SJSA1 (cell line): Measurements from ENCODE around the gene COMMD3. TPM values are rescaled to one million over a fixed set of nuclear protein-coding genes. Genes with fewer than 3 reads are reported as not detected.
"Not testable (repeated sequence)": the region's sequence is repeated elsewhere in the genome, so short reads cannot be mapped to it uniquely, and the experiment has no call there.

Experiments
- DNase-seq, 2 experiments: peaks; one replicate each; pipeline ENCODE4 v3.0.0-alpha.2; 2015 to 2020; ENCODE audit warnings: low spot score in 2 of 2, low read depth in 1 of 2
- H3K27ac ChIP-seq: fragments of 250-450 bp; sonication (Bioruptor Pico); 2 replicates; pipeline ENCODE4 v1.5.1; 2020; ENCODE audit warnings: mild to moderate bottlenecking, moderate library complexity
- H3K27me3 ChIP-seq: fragments of 250-450 bp; sonication (Bioruptor Pico); replicated peaks from 2 replicates; pipeline ENCODE4 v1.5.1; 2020; ENCODE audit warnings: mild to moderate bottlenecking, moderate library complexity
- H3K36me3 ChIP-seq: fragments of 250-450 bp; sonication (Bioruptor Pico); 2 replicates; pipeline ENCODE4 v1.5.1; 2020; ENCODE audit warnings: mild to moderate bottlenecking
- H3K4me1 ChIP-seq: fragments of 250-450 bp; sonication (Bioruptor Pico); replicated peaks from 2 replicates; pipeline ENCODE4 v1.6.1; 2021; ENCODE audit warnings: mild to moderate bottlenecking
- H3K4me3 ChIP-seq: fragments of 250-450 bp; sonication (Bioruptor Pico); 2 replicates; pipeline ENCODE4 v1.5.1; 2020; ENCODE audit warnings: mild to moderate bottlenecking
- H3K9me3 ChIP-seq: fragments of 250-450 bp; sonication (Bioruptor Pico); replicated peaks from 2 replicates; pipeline ENCODE4 v1.5.1; 2020; ENCODE audit warnings: mild to moderate bottlenecking
- total RNA-seq: library from RNA; depleted of rRNA; stranded (reverse); fragments of >200 nt; shearing (Covaris generic); gene quantifications from 2 replicates; pipeline ENCODE4 v1.2.3, GENCODE V29; 2014

Gene COMMD3
- total RNA-seq, 1 experiment from 2014 or later: 37.5 TPM

DNA sequence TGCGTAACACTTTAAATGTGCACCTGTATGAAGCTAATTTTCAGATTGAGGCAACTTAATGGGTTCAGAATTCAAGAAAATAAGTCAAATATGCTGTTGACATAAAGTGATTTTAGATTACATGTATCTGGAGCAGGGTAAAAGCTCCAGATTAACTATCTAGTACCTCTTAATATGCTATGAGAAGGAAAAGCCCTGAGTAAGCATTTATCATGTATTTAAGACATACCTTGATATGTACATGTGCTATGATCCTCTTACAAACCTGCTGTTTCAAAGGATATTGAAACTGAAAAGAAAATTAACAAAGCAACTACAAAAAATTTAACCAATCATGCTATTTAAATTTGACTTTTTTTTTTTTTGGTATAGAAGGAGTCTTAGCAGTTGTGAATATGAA is 33.6 kb downstream of the COMMD3 start:
- no peaks in the 10 kb centered on the region for H3K36me3 ChIP-seq
- H3K4me1 ChIP-seq: no peaks in the 10 kb centered on the region
- no peak overlapping the region for H3K4me3 ChIP-seq
- H3K27ac ChIP-seq: no peak overlapping the region
- H3K9me3 ChIP-seq: 0 out of 2 replicates have a peak, but pooled peaks cover 4% of the 10 kb centered on the region
- peaks cover 24% of the 10 kb centered on the region for H3K27me3 ChIP-seq
- no peak for DNase-seq

DNA sequence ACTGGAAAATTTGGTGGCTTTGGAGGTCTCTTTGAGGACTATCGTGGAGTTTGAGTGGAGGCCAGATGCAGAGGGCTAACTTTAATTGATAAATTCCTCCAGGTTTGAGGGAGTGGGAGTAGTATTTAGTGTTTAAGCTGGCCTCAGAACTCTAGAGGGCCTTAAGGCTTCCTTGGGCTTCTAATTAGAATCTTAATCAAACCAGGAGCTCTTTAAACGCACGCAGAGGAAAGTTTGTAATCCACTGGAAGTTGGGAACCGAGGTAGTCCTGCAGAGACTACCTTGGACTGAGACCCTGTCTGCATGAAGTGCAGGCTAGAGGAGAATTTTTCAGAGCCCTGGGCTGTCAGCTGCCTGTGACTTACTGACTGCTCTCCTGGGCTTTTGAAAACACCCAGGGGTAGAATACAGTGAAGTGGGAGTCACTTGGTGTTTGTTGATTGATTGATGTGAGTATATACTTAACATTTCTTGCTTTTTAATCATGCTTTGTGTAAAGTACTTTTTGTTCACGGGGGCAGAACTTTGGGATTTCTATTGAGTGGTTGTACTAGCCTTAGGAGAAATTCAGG is 35.0 kb downstream of the COMMD3 start:
- H3K36me3 ChIP-seq: no peaks in the 10 kb centered on the region
- no peak overlapping the region for H3K4me3 ChIP-seq
- H3K4me1 ChIP-seq: no peaks in the 10 kb centered on the region
- DNase-seq: no peak
- H3K27ac ChIP-seq: no peak overlapping the region
- no peaks in the 10 kb centered on the region for H3K9me3 ChIP-seq
- H3K27me3 ChIP-seq: peaks cover 9% of the 10 kb centered on the region

DNA sequence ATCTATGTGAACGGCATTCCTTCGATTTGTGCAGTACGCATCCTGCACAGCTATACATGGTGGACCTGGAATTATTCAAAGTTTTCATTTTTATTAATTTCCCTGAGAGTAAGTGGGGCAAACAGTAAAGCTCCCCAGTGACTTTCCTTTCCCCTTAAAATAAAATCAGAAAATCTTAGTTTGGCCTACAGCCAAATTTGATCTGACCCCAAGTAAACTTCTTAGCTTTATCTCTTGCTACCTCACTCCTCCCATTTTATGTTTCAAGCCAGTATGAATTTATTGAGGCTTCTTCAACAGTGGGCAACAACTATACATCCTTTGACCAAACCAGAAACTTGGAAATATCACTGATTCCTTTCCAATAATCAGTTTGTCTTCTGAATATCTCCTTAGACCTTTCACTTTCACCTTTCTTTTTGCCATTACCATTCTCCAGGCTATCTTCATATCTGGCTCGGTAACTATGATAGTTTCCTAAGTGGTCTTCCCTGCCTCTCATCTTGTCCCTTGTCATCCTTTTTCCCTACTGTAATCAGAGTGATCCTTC is 40.2 kb downstream of the COMMD3 start:
- Histone ChIP-seq H3K27ac (no peak overlapping the region), H3K4me3 (no peak overlapping the region), H3K27me3 (0 out of 2 replicates have a peak, but pooled peaks cover 3% of the 10 kb centered on the region), H3K9me3 (no peaks in the 10 kb centered on the region), H3K36me3 (no peaks in the 10 kb centered on the region), H3K4me1 (no peaks in the 10 kb centered on the region)
- no peak for DNase-seq

DNA sequence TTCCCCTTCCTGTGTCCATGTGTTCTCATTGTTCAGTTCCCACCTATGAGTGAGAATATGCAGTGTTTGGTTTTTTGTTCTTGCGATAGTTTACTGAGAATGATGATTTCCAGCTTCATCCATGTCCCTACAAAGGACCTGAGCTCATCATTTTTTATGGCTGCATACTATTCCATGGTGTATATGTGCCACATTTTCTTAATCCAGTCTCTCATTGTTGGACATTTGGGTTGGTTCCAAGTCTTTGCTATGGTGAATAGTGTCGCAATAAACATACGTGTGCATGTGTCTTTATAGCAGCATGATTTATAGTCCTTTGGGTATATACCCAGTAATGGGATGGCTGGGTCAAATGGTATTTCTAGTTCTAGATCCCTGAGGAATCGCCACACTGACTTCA is 41.6 kb downstream of the COMMD3 start:
- H3K4me3 ChIP-seq, H3K4me1 ChIP-seq, H3K27me3 ChIP-seq: not testable (repeated sequence)

DNA sequence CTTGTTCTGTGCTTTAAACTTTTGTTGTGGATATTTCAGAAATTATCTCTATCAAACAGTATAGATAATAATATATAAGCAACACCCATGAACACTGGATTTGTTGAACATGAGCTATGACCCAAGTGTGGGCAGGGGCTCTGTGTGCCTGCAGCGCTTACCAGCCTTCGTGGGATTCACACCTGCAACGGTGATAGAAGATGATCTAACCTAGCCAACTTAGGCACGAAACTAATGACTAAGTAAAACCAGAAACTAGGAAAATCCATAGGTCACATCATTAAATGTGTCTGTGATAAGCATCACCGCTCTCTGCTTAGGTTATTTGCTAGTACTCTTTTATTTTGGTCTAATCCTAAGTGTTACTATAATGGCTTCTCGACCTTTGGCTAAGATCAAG is 47.1 kb downstream of the COMMD3 start:
- no peak for DNase-seq
- Histone ChIP-seq H3K9me3 (no peaks in the 10 kb centered on the region), H3K27ac (no peak overlapping the region), H3K4me1 (no peaks in the 10 kb centered on the region), H3K36me3 (no peaks in the 10 kb centered on the region), H3K4me3 (no peak overlapping the region), H3K27me3 (peaks cover 8% of the 10 kb centered on the region; the same call in 1 of the 2 replicates)

More for the DNA sequence above, 41.6 kb downstream of the COMMD3 start:
- not testable (repeated sequence) for DNase-seq, H3K27ac ChIP-seq, H3K9me3 ChIP-seq, H3K36me3 ChIP-seq

DNA sequence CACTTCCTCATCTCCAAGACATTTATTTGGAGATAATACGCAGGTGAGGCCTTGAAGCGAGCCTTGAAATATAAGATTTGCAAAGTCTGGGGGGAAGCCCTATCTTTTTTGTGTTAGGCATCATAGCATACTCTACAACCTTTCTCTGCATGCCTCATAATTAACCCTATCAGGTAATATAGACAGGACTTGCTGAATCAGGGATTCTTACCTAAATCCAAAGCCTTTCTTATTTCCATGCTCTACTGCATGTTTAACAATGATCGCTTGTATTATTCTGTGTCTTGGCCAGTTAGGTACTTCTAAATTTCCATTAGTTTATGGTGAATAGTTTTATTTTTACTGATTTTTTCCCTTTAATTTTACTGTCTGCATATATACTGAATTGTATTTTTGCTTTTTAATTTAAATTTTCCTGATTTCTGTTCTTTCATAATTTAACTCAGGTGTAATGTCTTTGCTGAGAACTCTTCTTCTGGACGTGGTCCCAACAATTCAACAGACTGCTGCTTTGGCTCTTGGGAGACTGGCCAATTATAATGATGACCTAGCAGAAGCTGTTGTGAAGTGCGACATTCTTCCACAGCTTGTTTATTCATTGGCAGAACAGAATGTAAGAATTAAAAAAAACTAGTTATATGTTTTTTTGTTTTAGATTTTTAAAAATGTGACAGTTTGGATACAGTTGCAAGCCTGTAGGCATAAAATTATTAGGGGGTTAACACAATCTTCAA is 48.4 kb downstream of the COMMD3 start:
- peaks cover 6% of the 10 kb centered on the region; the same call in 1 of the 2 replicates for H3K27me3 ChIP-seq
- no peaks in the 10 kb centered on the region for H3K36me3 ChIP-seq
- no peak overlapping the region for H3K27ac ChIP-seq
- no peaks in the 10 kb centered on the region for H3K9me3 ChIP-seq
- DNase-seq: no peak
- H3K4me1 ChIP-seq: no peaks in the 10 kb centered on the region
- no peak overlapping the region for H3K4me3 ChIP-seq

DNA sequence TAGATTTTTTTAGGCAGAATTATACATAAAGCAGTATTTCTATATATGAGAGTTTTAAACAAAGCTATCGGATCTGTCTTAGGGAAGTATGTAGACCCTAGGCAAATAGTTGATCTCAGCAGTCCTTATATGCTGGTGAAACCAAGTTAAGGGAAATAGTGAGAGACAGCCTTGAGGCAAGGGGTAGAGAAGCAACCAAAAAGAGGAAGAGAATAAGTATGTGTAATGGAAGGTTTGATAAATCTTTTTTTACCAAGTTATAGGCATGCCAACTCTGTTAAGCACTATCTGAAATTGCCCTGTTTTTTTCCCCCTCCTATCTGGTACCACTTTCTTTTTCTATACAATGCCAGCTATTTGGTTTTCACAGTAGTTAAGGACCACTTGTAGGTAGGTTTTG is 49.0 kb downstream of the COMMD3 start:
- Histone ChIP-seq H3K9me3 (no peaks in the 10 kb centered on the region), H3K4me3 (no peak overlapping the region), H3K27me3 (peaks cover 6% of the 10 kb centered on the region; the same call in 1 of the 2 replicates), H3K36me3 (no peaks in the 10 kb centered on the region), H3K27ac (no peak overlapping the region), H3K4me1 (no peaks in the 10 kb centered on the region)
- no peak for DNase-seq

DNA sequence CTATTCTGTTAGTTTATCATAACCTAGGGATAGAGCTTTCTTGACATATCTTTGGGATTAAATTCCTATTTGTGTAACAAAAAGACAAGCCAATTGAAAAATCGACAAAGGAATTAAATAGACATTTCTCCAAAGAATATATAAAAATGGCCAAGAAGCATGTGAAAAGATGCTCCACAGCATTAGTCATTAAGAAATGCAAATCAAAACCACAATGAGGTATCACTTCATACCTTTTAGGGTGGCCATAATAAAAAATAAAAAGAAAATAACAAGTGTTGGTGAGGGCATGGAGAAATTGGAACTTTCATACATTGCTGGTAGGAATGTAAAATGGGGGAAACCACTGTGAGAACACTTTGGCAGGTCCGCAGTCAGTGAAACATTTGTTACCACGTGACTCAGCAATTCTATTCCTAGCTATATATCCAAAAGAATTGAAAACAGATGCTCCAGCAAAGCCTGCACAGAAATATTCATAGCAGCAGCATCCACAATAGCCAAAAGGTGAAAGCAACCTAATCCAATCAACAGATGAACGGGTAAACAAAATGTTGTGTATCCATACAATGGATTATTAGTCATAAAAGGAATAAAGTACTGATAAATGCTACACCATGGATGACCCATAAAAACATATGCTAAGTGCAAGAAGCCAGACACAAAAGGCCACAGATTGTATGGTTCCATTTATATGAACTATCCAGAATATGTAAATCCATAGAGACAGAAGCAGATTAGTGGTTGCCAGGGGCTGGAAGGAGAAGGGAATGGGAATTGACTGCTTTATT is 49.7 kb downstream of the COMMD3 start:
- Histone ChIP-seq H3K4me3 (no peak overlapping the region), H3K27me3 (peaks cover 6% of the 10 kb centered on the region; the same call in 1 of the 2 replicates), H3K27ac (no peak overlapping the region), H3K9me3 (no peaks in the 10 kb centered on the region), H3K4me1 (no peaks in the 10 kb centered on the region), H3K36me3 (no peaks in the 10 kb centered on the region)
- no peak for DNase-seq

DNA sequence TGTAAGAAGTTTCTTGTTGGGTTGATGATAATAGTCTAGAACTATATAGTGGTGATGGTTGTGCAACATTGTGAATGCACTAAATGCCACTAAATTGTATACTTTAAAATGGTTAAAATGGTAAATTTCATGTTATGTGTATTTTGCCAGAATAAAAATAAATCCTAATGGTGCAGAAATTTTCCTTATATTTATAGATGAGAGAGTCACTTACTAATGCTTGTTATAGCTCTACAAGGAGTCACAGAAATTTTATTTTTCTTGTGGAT is 50.2 kb downstream of the COMMD3 start:
- Histone ChIP-seq H3K9me3 (no peaks in the 10 kb centered on the region), H3K27ac (no peak overlapping the region), H3K4me3 (no peak overlapping the region), H3K27me3 (peaks cover 6% of the 10 kb centered on the region; the same call in 1 of the 2 replicates), H3K36me3 (no peaks in the 10 kb centered on the region), H3K4me1 (no peaks in the 10 kb centered on the region)
- DNase-seq: no peak

DNA sequence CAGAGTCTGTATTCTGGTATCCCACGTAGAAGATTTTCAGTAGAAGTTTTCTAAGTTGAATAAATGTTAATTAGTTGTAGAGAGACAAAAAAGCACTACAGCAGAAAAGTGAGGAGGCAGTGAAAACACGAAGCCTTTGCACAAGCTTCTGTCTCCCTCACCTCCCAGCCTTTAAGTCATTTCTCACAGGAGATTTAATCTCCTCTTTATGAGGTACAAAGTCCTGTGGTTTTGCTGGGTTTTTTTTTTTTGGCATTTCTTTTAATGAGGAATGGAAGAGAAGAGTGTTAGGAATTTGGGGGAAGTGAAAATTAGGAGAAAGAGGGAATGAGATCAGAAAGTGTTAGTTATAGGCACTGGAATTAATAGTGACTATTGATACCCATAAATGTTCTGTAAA is 50.6 kb downstream of the COMMD3 start:
- H3K4me3 ChIP-seq: no peak overlapping the region
- DNase-seq: no peak
- H3K27ac ChIP-seq: no peak overlapping the region
- H3K36me3 ChIP-seq: no peaks in the 10 kb centered on the region
- H3K9me3 ChIP-seq: no peaks in the 10 kb centered on the region
- H3K27me3 ChIP-seq: peaks cover 6% of the 10 kb centered on the region; the same call in 1 of the 2 replicates
- H3K4me1 ChIP-seq: no peaks in the 10 kb centered on the region

DNA sequence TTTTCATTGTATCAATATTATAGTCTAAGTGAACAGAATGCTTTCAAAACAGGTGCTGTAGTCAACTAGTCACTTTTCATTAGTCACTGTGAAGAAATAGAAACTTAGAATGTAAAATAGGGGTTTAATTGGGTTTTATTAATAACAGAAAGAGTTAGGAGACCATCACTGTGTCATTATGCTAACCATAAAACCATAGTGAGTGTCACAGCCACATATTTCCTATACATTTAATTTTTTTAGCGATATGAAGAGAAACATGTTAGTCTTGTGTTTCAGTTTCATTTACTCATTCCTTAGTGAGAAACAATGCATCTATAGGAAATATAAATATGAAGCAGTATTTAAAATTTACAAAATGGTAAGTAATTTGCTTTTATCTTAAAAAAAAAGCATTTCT is 51.3 kb downstream of the COMMD3 start:
- DNase-seq: no peak
- Histone ChIP-seq H3K36me3 (no peaks in the 10 kb centered on the region), H3K4me3 (no peak overlapping the region)

DNA sequence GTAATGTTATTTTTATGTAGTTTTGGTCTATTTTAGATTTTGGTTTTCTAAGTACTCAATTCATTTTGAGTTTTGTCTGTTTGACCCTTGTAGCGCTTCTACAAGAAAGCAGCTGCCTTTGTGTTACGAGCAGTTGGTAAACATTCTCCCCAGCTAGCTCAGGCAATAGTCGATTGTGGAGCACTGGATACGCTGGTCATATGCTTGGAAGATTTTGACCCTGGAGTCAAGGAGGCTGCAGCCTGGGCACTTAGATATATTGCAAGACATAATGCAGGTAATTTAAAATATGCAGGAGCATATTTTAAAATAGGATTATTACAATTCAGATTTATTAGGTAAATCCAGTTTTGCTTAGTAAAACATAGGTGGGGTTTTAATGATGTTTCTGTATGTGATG is 52.2 kb downstream of the COMMD3 start:
- no peaks in the 10 kb centered on the region for H3K4me1 ChIP-seq
- no peaks in the 10 kb centered on the region for H3K36me3 ChIP-seq
- H3K4me3 ChIP-seq: no peak overlapping the region
- H3K27me3 ChIP-seq: peaks cover 6% of the 10 kb centered on the region; the same call in 1 of the 2 replicates
- no peaks in the 10 kb centered on the region for H3K9me3 ChIP-seq
- no peak for DNase-seq
- no peak overlapping the region for H3K27ac ChIP-seq

More for the DNA sequence above, 51.3 kb downstream of the COMMD3 start:
- H3K9me3 ChIP-seq: no peaks in the 10 kb centered on the region
- H3K27ac ChIP-seq: no peak overlapping the region
- H3K4me1 ChIP-seq: no peaks in the 10 kb centered on the region
- H3K27me3 ChIP-seq: peaks cover 6% of the 10 kb centered on the region; the same call in 1 of the 2 replicates

DNA sequence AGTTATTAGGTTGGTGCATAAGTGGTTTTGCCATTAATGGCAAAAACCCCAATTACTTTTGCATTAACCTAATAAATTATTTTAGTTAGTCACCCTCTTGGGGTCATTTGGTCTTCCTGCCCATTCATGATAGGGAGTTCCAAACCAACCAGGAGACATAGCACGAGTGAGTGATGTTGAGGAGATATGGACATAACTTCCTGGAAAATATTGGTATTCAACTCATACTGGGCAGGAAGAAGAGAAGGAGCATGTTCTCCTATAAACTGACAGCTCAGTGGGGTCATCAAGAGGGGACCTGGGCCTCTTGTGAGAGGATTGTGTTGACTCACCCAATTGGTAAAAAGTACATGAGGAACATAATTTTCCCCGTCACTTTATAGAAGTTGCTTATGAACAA is 52.8 kb downstream of the COMMD3 start:
- peaks cover 6% of the 10 kb centered on the region; the same call in 1 of the 2 replicates for H3K27me3 ChIP-seq
- H3K27ac ChIP-seq: no peak overlapping the region
- no peak for DNase-seq
- H3K4me3 ChIP-seq: no peak overlapping the region
- H3K9me3 ChIP-seq: no peaks in the 10 kb centered on the region
- no peaks in the 10 kb centered on the region for H3K4me1 ChIP-seq
- H3K36me3 ChIP-seq: no peaks in the 10 kb centered on the region
